T follicular helper cell (primary cell): ENCODE measurements around the gene NOXA1.
"Not testable (repeated sequence)": the region's sequence is repeated elsewhere in the genome, so short reads cannot be mapped to it uniquely, and the experiment has no call there.

Source experiments
- DNase-seq: peaks from one replicate; pipeline ENCODE4 v3.0.0-alpha.2; 2020; ENCODE audit warnings: low read depth

NOXA1 gene

DNA sequence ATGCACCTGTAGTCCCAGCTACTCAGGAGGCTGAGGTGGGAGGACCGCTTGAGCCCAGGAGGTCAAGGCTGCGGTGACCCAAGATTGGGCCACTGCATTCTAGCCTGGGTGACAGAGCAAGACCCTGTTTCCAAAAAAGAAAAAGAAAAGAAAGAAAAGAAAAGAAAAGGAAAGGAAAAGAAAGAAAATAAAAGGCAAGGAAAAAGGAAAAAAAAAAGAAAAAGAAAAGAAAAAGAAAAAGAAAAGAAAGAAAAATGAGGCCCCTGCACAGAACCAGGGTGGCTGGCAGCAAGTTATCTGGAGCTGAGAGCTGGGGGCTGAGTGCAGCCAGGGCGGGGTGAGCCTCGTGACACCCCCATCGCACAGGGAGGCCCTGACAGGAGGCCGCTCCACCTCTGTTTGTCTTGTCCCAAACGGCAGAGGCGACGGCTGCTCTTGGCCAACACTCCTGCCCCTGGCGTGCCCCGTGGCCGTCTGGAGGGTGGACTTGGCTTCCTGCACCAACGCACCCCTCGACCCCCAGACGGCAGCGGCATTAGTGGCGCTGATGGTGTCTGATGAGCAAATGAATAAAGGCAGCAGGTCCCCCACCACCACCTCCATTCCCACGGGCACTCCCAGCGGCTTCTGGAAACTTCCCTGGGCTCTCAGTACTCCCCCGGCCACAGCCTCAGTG is 17.0 kb upstream of the NOXA1 start:
- DNase-seq, result no peak

DNA sequence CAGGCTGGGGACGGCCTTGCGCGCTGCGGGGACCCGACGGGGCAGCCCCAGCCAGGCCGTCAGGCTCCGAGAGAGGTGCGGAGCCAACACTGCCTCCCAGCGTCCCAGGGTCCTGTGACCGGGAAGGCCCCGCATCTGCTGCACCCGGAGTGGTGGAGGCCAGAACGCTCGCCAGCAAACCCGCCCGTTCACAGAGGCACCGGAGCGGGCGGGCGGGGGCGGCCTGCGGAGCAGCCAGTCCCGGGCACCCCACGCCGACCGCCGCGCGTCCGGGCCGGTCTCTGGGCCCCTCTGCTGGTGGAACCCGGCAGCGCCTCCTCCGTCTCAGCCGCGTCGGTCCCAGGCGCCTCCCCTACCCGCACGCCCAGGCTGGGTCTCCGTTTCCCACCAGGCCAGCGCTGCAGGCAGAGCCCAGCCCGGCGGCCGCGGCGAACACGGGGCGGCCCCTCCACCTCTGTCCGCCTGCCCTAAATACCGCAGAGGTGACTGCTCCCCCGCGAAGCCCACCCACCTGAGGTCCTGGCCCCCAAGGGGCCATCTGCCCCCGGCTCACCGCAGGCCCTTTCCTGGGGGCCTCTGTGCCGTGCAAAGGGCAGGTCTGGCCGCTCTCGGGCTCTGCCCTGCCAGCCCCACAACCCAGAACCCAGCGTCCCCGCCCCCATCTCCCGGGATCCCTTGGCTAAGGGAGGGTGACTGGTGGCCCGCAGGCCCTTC is 16.2 kb upstream of the NOXA1 start:
- peak; percentile 56 for DNase-seq

DNA sequence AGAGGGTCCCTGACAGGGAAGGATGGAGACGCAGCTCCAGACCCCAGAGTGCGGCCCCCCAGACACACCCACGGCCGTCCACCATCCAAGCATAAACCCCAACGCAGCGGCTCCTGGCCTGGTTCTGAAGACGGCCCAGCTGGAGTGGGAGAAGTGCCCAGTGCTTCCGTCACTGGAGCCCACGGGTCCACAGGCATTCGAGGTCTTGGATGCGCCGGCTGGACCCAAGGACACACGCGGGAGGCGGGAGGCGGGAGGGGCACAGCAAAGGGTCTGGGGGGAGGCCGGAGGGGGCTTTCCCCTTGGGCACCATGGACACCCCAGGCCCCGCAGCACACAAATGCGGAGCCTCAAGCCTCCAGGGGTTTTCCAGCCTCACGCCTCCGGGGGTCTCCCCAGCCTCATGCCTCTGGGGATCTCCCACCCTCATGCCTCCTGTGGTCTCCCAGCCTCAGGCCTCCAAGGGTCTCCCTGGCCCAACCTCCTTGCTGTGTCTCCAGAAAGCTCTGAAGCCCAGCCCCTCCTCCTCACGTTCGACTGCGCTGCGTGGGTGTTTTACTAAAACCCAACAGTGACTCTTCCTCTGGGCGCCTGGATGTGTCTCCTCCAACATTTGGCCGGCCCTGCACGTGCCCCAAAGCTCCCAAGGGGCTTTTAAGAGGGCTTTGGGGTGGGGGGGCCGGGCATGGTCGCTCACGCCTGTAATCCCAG is 15.4 kb upstream of the NOXA1 start:
- no peak for DNase-seq

DNA sequence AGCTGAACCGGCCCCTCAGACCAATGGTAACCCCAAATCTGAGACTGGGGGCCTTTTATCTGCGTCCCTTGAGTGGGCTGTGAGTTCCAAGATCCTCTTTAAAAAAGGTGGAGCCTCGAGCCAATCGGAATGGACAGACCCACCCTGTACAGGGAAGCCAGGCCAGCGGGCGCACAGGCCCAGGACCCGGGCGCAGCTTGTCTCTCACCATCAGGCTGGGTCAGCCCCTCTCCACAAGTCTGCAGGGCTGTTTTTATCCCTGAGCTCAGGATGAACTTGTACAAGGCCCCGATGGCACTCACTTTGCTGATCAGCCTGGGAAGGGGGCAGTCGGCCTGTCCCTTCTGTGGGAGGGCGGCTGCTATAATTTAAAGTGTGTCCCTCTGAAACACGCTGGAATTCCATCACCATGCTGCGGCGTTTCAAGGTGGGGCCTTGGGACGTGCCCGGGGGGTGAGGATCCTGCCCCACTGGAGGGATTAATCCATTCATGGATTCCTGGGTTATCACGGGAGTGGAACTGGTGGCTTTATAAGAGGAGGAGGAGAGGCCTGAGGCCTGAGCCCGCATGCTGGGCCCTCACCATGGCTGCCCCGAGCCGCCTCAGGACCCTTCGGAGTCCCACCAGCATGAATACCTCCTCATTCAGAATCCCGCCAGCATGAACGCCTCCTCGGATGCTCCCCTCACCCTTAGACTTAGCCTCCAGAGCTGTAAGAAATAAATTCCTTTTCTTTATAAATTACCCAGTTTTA is 14.4 kb upstream of the NOXA1 start:
- no peak for DNase-seq

DNA sequence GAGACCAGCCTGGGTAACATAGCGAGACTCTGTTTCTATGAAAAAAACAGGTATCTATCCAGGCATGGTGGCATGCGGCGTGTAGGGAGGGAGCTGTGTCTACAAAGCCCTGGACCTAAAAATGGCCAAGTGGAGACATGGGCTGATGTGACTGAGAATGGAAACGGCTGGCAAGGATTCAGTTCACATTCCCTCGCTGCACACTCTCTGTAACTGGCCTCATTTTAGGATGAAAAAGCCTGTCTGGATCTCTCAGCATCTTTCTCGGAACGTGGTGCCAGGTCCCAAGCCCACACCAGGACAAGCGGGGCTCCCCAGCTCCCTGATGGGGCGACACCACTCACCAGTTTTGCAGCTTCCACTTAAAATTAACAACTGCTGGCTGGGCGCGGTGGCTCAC is 13.7 kb upstream of the NOXA1 start:
- no peak for DNase-seq

DNA sequence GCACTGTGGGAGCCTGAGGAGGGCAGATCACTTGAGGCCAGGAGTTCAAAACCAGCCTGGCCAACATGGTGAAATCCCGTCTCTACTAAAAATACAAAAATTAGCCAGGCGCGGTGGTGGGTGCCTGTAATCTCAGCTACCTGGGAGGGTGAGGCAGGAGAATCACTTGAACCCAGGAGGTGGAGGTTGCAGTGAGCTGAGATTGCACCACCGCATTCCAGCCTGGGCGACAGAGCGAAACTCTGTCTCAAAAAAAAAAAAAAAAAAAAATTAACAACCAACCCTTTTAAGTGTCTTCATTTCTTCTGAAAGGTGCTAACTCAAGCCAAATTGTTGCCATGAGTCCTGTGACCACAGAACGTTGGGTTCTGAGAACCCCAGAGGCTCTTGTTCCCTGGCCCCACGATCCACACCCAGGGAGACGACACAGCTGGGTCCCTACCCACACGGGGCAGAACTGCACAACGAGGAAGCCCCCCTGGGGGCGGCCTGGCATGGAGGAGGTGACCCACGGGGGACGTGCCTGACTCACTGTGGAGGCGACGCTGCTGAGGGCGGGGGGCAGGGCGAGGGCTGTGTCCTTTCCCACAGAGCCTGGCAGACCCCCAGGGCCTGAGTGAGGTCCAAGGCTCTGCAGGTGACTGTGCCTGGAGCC is 12.8 kb upstream of the NOXA1 start:
- DNase-seq, result not testable (repeated sequence)

DNA sequence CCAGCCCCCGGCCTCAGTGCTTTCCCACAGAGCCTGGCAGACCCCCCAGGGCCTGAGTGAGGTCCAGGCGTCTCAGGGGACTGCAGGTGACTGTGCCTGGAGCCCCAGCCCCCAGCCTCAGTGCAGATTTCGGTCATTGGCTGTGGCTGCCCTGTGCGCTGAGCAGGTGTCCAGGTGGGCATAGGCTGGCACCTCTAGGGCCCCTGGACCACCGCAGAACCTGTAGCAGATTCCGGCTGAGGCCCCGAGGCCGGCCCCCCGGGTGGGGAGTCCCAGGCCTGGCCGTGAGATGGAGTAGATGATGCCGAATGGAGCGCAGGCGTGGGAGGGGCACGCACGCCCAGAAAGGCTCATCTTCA is 12.3 kb upstream of the NOXA1 start:
- no peak for DNase-seq

DNA sequence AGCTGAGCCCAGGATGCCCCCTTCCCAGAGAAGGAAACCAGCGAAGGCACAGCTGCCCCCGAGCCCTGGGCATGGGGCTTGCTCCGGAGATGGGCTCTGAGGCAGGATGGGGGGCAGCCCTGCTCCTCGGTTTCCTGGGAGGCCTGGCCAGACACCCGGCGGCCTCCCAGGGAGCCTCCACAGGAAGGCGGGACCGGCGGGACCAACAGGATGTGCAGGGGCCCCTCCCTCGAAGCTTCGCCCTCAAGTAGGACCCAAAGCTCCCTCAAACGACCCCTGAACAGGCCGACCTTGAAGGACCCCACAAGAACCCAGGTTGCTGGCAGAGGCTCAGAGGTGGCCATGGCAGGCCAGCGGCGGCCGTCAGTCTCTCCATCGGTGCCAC is 11.9 kb upstream of the NOXA1 start:
- no peak for DNase-seq

DNA sequence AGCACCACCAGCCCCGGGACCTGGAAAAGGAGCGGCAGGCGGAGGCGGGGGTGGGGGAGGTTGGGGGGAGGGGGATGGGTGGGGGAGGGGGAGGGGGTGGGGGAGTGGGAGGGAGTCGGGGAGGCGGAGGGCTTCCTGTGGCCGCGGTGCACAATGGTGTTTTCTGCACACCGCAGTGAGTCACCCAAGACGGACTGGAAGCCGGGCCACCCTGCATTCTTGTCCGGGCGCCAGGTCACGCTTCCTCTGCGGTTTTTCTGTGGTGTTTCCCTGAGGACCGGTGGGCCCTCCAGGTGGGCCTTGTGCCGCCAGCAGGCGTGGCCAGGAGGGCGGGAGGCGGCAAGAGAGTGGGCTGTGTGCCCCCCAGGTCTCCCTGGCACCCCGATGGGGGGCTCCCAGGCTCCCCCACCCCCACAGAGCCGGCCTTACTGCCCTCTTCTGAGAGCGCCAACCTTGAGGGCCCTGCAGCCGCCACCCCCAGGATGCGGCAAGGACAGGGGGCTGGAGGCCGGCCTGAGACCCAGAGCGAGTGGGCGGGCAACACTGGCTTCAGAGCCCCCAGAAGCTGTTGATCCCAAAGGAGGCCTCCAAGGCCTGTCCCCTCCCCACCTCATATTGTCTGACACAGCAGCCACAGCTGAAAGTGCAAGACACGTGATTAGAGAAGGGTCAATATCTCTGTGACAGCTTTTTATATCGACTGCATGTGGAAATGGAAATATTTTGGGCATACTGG is 11.4 kb upstream of the NOXA1 start:
- DNase-seq, result no peak

DNA sequence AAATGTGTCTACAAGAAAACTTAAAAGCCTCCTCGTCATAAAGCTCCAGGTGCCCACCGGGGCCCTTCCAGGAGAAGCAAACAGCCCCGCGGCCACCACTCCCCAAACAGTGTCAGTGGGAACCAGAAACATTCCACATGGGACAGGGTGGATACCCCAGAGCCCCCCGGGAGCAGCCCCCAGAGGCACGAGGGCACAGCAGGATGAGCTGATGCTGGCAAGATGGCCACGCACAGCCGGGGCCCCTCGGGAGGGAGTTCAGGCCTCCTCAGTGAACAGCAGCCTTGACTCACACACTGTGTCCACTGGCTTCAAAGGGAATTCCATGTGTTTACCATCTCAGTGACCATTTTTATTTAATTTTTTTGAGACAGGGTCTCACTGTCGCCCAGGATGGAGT is 10.8 kb upstream of the NOXA1 start:
- no peak for DNase-seq

DNA sequence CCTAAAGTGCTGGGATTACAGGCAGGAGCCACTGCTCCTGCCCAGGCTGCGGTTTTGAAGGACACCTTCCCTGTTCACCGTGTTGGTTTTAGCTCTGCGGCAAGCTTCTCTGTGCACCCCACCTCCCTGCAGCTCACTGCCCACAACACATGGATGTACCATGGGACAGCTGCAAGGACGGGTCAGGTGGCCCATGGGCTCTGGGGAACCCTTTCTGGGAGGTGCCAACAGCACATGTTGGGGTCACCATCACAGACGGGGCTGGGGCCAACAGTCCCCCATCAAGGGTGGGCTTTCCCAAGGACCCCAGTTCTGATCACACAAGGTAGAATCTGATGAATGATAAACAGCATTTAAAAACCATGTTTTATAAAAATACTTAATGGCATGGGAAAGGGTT is 7.7 kb upstream of the NOXA1 start:
- DNase-seq, result no peak

DNA sequence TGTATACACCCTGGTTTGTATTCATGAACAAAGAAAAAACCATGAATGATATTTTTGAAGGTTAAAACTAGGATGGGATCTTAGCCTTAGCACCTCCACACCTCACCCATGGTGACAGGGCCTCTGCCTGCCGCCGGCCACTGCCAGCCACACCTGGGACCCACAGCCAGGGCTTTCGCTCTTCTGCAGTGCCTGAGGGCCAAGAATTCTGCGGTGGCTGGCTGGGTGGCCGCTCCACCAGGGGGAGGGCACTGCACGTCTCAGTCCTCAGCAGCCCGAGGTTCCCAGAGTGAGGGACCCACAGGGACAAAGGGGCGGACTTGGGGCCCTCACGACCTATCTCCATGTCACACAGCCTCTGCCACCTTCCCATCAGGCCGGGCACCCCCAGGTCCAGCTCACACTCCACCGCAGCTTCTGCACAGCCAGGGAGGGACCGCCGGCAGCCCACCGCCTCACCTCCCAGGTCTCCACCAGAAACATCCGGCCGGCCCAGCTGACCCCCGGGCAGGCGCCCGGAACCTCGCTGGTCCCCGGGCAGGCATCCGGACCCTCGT is 7.1 kb upstream of the NOXA1 start:
- no peak for DNase-seq

DNA sequence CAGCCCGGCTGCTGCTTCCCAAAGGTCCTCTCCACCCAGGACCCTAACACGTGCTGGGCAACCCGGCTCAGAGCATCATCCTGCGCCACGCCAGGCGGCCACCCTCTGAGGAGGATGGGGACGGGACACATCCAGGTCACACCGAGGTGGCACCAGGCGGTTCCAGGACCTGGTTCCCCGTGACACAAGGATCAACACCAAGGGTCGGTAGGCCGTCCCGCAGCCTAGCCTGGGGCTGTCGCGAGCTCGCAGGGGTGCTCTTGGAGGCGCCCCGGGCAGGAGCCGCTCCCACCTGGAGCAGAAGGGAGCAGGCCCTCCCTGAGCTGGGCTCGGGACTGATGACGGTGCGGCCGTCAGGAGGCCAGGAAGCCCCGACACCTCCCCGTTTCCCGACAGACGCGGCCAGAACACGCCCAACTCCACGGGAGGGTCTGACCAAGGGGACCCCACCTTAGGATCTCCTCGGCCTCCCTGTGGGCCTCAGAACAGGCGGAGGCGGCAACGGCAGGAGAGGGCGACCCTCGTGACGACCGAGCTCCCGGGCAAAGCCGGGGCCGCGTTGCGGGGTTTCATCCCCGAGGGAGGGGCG is 6.5 kb upstream of the NOXA1 start:
- no peak for DNase-seq

DNA sequence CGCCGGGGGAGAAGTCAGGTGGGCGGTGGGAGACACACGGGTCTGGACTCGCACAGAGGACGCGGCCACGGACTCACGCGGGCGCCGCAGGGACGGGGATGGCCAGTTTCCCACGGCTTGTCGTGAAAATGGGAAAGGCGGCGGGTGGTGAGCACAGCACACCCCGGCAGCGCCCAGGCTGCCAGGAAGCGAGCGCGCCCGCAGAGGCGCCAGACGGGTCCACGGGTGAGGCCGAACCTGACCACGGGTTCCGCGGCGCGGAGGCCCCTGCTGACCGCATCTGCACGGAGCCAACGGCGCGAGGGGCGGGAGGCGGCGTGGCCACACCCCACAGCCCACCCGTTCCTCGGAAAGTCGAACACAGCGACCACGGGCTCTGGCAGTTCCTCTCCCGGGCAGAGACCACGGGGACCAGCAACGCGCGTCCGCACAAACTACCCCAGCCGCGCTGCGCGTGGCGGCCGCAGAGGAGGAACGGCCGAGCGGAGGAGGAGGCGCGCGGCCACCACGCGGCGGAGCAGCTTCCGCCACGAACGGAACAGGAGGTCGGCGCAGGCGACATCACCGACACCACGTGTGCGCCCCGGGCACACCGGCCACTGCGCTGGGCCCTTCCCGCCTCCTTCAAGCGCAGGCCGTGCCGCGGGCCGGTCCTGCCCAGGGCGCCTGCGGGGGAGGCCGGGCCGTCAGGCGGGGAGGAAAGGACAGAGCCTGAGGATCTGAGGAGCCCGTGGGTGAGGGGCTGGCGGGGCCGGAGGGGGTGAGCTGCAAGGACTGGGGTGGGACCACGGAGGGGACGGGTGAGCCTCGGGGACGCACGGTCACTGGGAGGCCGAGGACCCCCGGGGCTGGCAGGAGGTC is 5.8 kb upstream of the NOXA1 start:
- DNase-seq, result no peak

DNA sequence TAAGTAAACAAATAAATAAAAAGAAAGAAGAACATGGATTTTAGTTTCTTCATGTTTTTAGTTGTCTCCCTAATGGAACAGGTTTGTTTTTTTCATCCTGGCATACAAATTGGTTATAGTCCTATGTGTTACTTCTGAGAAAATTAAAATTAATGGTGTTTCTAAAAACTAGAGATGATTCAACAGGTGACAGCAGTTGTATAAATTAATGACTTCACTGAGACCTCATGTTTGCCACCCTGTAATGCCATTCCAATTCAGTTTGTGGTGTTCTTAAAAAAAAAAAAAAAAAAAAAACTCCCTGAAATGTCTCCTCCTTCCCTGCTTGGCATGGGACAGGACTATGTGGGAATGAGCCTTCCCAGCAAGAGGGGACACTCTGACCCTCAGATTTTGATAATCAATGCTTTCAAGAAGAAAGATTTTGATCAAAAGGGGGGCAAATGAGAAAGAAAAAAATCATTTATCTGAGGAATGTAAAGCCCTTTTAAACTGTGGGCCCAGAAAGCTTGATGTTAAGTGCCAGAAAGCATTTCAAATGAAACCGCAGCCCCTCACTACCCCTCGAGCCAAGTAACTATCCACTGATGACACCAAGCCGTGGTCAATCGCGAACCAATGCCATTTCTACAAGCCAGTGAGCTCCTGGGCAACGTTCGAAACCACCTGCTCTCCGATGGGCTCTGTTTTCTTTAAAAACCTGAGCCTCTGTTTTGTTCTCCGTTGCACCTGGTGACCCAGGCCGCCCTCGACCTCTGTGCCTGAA is 1.2 kb upstream of the NOXA1 start:
- no peak for DNase-seq

DNA sequence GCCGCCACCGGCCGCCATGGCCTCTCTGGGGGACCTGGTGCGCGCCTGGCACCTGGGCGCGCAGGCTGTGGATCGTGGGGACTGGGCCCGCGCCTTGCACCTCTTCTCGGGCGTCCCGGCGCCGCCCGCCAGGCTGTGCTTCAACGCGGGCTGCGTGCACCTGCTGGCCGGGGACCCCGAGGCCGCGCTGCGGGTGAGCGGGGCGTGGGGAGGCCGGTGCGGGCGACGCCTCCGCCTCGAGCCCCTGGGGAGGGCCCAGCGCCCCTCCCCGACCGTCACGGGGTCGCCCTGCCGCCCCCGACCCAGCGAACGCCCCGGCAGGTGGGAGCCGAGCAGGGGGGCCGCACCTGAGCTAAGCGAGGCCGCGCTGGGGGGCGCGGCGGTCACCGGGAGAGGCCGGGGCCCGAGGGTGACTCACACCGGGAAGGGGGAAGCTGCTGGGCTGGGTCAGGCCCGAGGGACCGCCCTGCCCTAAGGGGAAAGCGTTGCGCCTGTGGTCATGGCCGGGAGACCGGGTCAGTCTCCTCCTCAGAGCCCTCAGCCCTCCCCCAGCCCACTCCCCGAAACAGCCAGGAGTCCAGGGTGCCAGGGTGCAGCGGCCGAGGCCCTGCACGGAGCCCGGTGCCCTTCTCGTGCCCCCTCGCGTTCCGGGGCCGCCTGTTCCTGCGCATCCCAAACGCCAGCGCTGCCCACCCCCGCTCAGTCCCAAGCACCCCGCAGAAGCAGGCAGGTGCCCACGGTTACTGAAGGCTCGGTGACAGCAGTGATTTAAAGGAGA is 510 bp downstream of the NOXA1 start:
- DNase-seq, result no peak

DNA sequence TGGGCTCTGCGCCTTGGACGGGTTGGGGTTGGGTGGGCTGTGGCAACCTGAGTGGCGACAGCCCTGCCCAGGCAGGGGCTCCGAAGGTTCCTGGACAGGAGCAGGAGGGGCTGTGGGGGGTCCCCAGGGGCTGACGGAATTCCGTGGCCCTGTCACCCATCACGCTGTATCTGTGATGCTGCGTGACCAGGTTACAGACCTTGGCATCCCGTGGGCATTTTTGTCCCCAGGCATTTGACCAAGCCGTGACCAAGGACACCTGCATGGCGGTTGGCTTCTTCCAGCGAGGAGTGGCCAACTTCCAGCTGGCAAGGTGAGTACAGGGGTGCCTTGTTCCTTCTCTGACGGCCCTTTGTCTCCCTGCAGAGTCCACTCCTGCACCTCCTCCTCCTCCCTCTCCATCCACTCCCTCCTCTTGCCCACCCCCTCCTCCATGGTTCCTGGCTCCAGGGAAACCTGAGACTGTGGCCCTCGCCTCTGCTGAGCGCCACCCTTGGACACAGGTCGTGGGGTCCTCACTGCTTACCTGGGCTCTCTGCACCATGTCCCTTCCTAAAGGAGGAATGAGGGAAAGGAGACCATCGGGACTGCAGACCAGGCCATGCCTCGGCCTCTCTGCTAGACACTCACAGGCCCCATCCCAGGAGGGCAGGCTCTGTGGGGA is 3.0 kb downstream of the NOXA1 start:
- DNase-seq, result no peak
